ENCODE data around the gene ERCC6L2.

ERCC6L2 gene

DNA sequence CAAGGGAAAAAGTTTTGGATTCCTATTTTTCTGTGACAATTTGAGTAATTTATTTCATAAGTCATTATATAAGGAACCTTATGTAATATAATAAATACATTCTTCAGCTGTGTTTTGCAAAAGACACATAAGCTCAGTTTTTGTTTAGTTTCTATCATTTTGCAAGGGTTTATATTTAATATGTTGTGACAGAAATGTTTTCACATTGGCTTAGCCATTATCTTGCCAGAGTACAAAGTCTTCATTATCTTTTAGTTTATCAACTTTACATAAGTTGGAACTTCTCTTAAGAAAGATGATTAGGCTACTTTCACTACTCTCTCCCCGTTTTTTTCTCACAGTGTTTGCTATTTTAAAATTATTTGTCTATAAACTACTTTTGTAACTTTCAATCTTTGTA lies 54.8 kb downstream of the ERCC6L2 start:
- no peak for DNase-seq

GRCh38 chr9:95935861-95936578 lies 60.5 kb downstream of the ERCC6L2 start:
- DNase-seq, result no peak

DNA sequence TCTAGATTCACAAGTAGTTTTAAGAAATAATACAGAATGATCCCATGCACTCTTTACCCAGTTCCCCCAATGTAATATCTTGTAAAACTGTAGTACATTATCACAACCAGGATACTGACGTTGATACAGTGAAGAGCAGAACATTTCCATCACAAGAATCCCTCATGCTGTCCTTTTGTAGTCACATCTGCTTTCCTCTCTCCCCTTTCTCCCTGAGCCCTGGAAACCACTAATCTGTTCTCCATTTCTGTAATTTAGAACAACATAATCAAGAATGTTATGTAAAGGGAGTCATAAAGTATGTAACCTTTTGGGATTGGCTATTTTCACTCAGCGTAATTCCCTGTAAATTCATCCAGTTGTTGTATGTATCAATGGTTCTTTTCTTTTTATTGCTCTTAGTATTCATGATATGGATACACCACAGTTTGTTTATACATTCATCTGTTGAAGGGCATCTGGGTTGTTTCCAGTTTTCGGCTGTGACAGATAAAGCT lies 61.1 kb downstream of the ERCC6L2 start:
- DNase-seq, result no peak

DNA sequence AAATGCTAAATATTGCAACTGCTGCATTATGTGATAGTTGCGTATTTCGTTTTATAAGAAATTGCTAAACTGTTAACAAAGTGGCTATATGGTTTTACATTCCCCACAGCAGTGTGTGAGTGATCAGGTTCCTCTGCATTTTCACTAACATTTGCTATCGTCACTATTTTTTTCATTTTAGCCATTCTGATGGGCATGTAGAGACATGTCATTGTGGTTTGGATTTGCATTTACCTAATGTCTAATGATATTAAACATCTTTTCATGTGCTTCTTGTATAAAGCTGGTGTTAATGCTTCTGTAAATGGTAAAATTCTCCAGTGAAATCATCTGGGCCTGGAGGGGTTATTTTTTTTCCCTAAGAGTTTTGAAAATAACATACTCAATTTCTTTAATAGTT lies 61.6 kb downstream of the ERCC6L2 start:
- no peak for DNase-seq

- no peak for DNase-seq
These were observed 63.2 kb downstream of the ERCC6L2 start for GRCh38 chr9:95938724-95939123.

DNA sequence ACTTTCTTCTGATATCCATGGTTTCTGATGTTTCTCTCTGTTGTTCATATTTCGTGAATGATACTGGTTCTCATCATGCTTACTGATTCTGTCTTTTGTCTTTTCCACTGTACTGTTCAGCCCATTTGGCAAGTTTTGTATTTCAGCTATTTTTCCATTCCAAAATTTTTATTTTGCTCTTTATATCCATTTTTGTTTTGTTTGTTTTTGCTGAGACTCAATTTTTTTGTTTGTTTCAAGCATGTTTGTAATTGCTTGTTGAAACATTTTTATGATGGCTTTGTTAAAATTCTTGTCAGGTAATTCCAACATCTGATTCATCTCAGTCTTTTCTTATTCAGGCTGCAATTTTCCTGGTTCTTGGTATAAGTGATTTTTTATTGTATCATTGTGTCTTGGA lies 64.0 kb downstream of the ERCC6L2 start:
- no peak for DNase-seq

- no peak for DNase-seq
These were observed 64.8 kb downstream of the ERCC6L2 start for GRCh38 chr9:95940265-95940664.

- DNase-seq, result no peak
These were observed 66.5 kb downstream of the ERCC6L2 start for GRCh38 chr9:95942016-95942415.

GRCh38 chr9:95947118-95947517 lies 71.6 kb downstream of the ERCC6L2 start:
- DNase-seq, result no peak

DNA sequence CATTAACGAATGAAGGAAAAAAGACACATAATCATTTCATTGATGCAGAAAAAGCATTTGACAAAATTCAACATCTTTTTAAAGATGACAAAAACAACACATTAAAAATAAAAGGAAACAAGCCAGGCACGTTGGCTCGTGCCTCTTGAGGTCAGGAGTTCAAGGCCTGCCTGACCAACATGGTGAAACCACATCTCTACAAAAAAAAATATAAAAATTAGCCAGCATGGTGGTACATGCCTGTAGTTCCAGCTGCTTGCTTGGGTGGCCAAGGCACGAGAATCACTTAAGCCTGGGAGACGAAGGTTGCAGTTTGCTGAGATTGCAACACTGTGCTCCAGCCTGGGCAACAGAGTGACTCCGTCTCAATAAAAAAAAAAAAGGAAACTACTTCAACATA lies 77.0 kb downstream of the ERCC6L2 start:
- no peak for DNase-seq

DNA sequence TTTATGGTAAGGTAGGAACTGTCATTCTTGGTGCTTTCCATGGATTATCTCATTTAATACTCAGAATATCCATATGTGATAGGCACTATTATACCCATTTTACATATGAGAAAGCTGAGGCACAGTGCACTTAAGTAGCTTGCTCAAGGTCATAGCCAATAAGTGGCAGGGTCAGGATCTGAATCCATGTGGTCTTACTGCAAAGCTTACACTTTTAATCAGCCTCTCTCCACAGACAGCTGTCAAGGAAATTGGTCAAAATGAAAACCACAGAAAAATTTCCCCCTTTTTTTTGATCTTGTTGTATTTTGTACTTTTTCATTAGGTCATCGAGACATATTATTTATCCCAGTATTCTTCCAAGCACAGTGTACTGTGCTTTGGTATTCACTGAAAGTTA lies 78.5 kb downstream of the ERCC6L2 start:
- DNase-seq, result no peak

DNA sequence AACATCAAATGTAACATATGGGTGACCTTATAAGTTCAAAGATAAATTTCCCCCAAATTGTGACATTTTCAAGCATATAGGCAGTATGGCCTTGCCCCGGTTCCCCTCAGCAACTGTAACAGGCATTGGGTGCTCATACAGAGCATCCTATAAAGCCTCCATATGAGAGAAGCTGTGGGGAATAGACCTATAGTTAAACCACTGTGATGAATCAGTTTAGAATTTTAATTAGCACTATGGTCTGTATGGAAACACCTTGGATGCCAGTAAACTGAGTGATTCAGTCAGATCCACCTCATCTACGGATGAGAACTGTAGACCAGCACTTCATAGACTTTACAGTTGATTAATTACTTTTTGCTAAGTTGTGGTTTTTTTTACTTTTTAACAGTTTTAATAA lies 79.4 kb downstream of the ERCC6L2 start:
- no peak for DNase-seq

- DNase-seq, result no peak
These were observed 87.4 kb downstream of the ERCC6L2 start for GRCh38 chr9:95962936-95963335.

GRCh38 chr9:95963659-95964058 lies 88.2 kb downstream of the ERCC6L2 start:
- DNase-seq, result no peak

DNA sequence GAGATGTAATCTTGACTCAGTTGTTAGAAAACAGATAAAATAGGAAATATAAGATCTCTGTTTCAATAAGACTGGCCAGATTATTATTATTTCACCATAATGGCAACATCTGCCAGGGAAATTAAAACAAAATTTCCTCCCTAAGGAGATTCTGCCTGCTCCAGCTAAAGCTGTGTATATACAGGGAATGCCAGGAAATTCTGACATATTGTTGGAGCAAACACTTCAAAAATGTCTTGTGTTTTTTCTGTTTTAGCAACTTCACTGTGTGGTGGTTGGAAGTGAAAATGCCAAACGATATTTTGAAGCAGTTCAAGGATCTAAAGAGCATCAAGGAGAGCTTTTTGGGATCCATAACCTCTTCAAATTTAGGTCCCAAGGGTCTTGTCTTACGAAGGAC lies 90.8 kb downstream of the ERCC6L2 start:
- DNase-seq, result no peak

GRCh38 chr9:95970317-95970716 lies 94.8 kb downstream of the ERCC6L2 start:
- no peak for DNase-seq

GRCh38 chr9:95971815-95972214 lies 96.3 kb downstream of the ERCC6L2 start:
- DNase-seq, result no peak

DNA sequence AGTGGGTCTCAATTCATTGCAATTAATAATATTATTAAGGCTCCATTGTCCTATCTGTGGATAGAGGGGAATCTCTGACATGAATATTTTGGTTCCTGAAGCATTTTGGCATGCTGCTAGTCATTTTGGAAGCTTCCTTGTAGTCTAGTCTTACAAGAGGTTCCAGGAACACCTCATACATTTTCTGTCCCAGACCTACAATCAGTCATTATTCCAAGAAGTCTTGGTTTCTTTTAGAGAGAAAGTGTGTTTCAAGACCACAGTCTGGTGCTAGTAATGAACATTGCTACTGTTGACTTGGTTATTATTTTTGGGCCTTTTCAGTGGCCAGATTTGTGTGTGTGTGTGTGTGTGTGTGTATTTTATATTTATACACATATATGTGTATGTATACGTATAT lies 98.9 kb downstream of the ERCC6L2 start:
- no peak for DNase-seq

GRCh38 chr9:95977371-95977770 lies 101.9 kb downstream of the ERCC6L2 start:
- no peak for DNase-seq

DNA sequence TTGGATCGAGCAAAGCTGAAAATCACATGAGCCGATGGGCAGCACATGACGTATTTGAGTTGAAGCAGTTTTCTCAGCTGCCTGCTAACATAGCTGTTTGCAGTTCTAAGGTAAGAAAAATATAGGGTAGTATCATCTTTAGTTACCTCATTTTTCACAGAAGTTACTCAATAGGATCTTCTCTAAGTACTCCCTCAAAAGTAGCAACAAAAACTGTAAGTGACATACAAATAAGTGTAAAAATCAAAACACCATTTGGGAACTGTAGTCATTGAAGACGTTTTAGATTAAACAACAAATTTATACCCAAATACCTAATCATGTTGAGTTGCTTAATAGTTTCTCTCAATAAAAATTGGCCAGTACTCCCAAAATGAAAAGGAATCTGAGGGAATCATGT lies 102.6 kb downstream of the ERCC6L2 start:
- DNase-seq, result no peak

DNA sequence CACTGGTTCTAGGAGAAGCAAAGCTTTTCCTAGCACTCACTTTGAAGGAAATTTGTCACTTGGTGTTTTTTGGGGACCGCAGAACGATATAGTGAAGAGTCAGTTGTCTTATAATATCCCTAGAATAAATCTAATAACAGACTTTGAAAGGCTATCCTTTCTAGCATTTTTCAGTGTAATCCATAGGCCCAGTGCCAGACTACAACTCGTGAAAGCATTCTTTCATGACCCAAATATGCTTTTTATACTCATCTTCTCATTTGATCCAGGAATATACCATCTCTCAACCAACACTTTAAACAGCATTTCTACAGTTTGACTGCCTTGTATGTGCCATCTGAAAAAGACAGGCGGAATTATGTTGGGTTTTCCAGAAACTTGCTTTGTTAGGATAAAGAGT lies 104.0 kb downstream of the ERCC6L2 start:
- no peak for DNase-seq

DNA sequence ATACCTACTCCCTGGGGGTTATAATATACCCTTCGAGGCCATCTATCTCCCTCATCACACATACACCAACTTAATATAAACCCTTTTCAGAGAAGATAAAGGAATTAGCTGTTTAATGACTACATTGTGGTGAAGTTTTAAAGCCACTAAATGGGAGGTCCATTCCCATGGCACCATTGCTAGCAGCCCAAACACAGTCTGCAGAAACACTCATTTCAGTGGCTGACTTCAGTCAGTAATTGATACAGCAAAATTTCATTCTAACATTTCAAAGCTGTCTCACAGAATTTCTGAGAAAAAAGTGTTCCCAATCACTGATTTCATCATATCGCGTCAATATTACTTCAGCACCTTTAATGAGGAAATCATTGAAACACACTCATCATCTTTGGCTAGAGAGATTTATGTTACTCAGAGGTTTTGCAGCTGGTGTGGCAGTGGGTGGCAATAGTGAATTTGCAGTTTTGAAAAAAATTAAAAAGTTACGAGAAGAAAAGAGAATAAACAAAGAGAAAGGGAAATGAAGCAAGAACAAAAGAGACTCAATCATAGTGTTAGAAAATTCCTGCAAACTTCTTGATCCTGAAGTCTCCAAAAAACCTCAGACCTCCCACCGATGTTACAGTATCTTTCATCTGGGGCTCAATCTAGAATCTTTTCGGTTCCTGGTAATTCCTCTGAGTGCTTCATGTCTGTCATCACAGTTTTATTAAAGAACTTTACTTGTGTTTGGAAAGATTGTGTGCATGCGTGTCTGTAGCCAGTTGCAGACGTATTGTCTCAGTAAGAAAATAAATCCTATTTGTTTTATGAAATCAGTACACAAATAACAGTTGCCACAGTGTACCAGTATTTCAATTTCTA lies 105.0 kb downstream of the ERCC6L2 start:
- DNase-seq, result no peak

GRCh38 chr9:95981761-95982390 lies 106.4 kb downstream of the ERCC6L2 start:
- no peak for DNase-seq
